SK-N-SH treated with all-trans-retinoic acid at 6 μM for 48 hours (cell line): ENCODE data around the gene LRRC43.

ENCODE experiments used
- ATAC-seq: fragments of 200-7000 bp; cut with Tn5 transposase; 3 replicates; pipeline ENCODE4 v1.9.1; 2020; ENCODE audit warnings: mild to moderate bottlenecking, moderate library complexity
- ARNTL ChIP-seq: fragments of 450-650 bp; formaldehyde crosslinking; IDR thresholded peaks from 2 replicates; pipeline ENCODE4 v1.5.0; 2020; ENCODE audit warnings: low read depth, mild to moderate bottlenecking, moderate library complexity, borderline replicate concordance
- BACH2 ChIP-seq: fragments of 250-450 bp; sonication (Bioruptor Pico); IDR thresholded peaks from 2 replicates; pipeline ENCODE4 v1.9.0; 2021; ENCODE audit warnings: mild to moderate bottlenecking, borderline replicate concordance
- CSDC2 ChIP-seq: fragments of 250-450 bp; sonication (Bioruptor Pico); IDR thresholded peaks from 2 replicates; pipeline ENCODE4 v1.5.0; 2020; ENCODE audit warnings: mild to moderate bottlenecking, moderate library complexity
- ESRRG ChIP-seq: fragments of 250-450 bp; sonication (Bioruptor Pico); IDR thresholded peaks from 2 replicates; pipeline ENCODE4 v1.6.1; 2021; ENCODE audit warnings: mild to moderate bottlenecking
- ISL1 ChIP-seq: fragments of 250-450 bp; sonication (Bioruptor Pico); IDR thresholded peaks from 2 replicates; pipeline ENCODE4 v2.1.2; 2022; ENCODE audit warnings: mild to moderate bottlenecking, moderate library complexity
- OSR1 ChIP-seq: fragments of 250-450 bp; sonication (Bioruptor Pico); IDR thresholded peaks from 2 replicates; pipeline ENCODE4 v1.8.0; 2022; ENCODE audit warnings: moderate library complexity, mild to moderate bottlenecking, inconsistent platforms
- PATZ1 ChIP-seq: fragments of 250-450 bp; sonication (Bioruptor Pico); IDR thresholded peaks from 2 replicates; pipeline ENCODE4 v1.8.0; 2020; ENCODE audit warnings: mild to moderate bottlenecking, moderate library complexity, borderline replicate concordance
- POU6F1 ChIP-seq: fragments of 250-450 bp; sonication (Bioruptor Pico); IDR thresholded peaks from 2 replicates; pipeline ENCODE4 v1.8.0; 2021; ENCODE audit warnings: low read depth, mild to moderate bottlenecking, moderate library complexity, borderline replicate concordance
- PPARA ChIP-seq: fragments of 250-450 bp; sonication (Bioruptor Pico); IDR thresholded peaks from 2 replicates; pipeline ENCODE4 v1.5.0; 2020; ENCODE audit warnings: mild to moderate bottlenecking, borderline replicate concordance
- RARB ChIP-seq: fragments of 250-450 bp; sonication (Bioruptor Pico); IDR thresholded peaks from 2 replicates; pipeline ENCODE4 v1.8.0; 2021; ENCODE audit warnings: mild to moderate bottlenecking, moderate library complexity
- SNAI2 ChIP-seq: fragments of 250-450 bp; sonication (Bioruptor Pico); IDR thresholded peaks from 2 replicates; pipeline ENCODE4 v1.5.0; 2020; ENCODE audit warnings: mild to moderate bottlenecking, moderate library complexity
- TCF4 ChIP-seq: fragments of 250-450 bp; sonication (Bioruptor Pico); IDR thresholded peaks from 2 replicates; pipeline ENCODE4 v1.8.0; 2021; ENCODE audit warnings: mild to moderate bottlenecking, moderate library complexity, borderline replicate concordance
- TOX ChIP-seq: fragments of 250-450 bp; sonication (Bioruptor Pico); IDR thresholded peaks from 2 replicates; pipeline ENCODE4 v1.8.0; 2021; ENCODE audit warnings: mild to moderate bottlenecking, moderate library complexity, borderline replicate concordance
- TSHZ2 ChIP-seq: fragments of 250-450 bp; sonication (Bioruptor Pico); IDR thresholded peaks from 2 replicates; pipeline ENCODE4 v1.5.0; 2020; ENCODE audit warnings: mild to moderate bottlenecking, moderate library complexity
- ZC3H10 ChIP-seq: fragments of 250-450 bp; sonication (Bioruptor Pico); IDR thresholded peaks from 2 replicates; pipeline ENCODE4 v1.5.1; 2021; ENCODE audit warnings: mild to moderate bottlenecking, moderate library complexity
- ZFP3 ChIP-seq: fragments of 250-450 bp; sonication (Bioruptor Pico); IDR thresholded peaks from 2 replicates; pipeline ENCODE4 v1.5.0; 2020; ENCODE audit warnings: mild to moderate bottlenecking, moderate library complexity
- ZFP30 ChIP-seq: fragments of 450-650 bp; formaldehyde crosslinking; IDR thresholded peaks from 2 replicates; pipeline ENCODE4 v1.5.0; 2022; ENCODE audit warnings: mild to moderate bottlenecking, moderate library complexity
- ZNF8 ChIP-seq: fragments of 450-650 bp; formaldehyde crosslinking; IDR thresholded peaks from 2 replicates; pipeline ENCODE4 v1.5.0; 2020; ENCODE audit warnings: mild to moderate bottlenecking, moderate library complexity
- TF ChIP-seq, protein P1 (sequence below): fragments of 250-450 bp; sonication (Bioruptor Pico); IDR thresholded peaks from 2 replicates; pipeline ENCODE4 v1.5.1; 2021; ENCODE audit warnings: mild to moderate bottlenecking, moderate library complexity
- TF ChIP-seq, protein P2 (sequence below): fragments of 250-450 bp; sonication (Bioruptor Pico); IDR thresholded peaks from 2 replicates; pipeline ENCODE4 v1.5.1; 2020; ENCODE audit warnings: low read depth, mild to moderate bottlenecking, moderate library complexity

Gene LRRC43

GRCh38 chr12:122206111-122206881 is 23.4 kb downstream of the LRRC43 start (continued):
- TF ChIP-seq, protein P1, sequence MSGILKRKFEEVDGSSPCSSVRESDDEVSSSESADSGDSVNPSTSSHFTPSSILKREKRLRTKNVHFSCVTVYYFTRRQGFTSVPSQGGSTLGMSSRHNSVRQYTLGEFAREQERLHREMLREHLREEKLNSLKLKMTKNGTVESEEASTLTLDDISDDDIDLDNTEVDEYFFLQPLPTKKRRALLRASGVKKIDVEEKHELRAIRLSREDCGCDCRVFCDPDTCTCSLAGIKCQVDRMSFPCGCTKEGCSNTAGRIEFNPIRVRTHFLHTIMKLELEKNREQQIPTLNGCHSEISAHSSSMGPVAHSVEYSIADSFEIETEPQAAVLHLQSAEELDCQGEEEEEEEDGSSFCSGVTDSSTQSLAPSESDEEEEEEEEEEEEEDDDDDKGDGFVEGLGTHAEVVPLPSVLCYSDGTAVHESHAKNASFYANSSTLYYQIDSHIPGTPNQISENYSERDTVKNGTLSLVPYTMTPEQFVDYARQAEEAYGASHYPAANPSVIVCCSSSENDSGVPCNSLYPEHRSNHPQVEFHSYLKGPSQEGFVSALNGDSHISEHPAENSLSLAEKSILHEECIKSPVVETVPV (CRISPR knock-in tag): no peak
- TF ChIP-seq ZFP30: no peak

DNA sequence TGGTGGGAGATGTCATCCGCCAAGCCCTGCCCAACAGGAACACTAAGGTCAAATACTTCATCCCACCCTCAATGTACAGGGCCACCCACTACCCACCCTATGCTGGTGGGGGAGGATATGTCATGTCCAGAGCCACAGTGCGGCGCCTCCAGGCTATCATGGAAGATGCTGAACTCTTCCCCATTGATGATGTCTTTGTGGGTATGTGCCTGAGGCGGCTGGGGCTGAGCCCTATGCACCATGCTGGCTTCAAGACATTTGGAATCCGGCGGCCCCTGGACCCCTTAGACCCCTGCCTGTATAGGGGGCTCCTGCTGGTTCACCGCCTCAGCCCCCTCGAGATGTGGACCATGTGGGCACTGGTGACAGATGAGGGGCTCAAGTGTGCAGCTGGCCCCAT is 24.1 kb downstream of the LRRC43 start:
- no peak for TF ChIP-seq TCF4
- TF ChIP-seq ZC3H10 (CRISPR knock-in tag): no peak
- no peak for TF ChIP-seq OSR1 (CRISPR knock-in tag)
- no peak for TF ChIP-seq CSDC2
- no peak for ATAC-seq

DNA sequence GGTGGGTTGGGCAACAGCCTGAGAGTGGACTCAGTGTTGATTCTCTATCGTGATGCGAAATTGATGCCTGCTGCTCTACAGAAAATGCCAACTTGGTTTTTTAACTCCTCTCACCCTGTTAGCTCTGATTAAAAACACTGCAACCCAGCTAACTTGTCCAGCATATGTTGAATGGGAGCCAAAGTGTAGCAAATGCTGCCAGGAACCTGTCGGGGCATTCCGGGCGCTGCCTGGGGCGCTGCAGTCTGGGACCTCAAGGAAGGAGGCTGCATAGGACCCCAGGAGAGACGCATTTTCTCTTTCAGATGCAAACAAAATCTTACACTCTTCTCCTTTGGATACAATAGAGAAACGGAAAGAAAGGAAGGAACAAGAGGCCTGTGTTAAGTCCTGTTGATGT is 24.5 kb downstream of the LRRC43 start:
- TF ChIP-seq POU6F1 (CRISPR knock-in tag) (no peak), BACH2 (CRISPR knock-in tag) (no peak), PATZ1 (CRISPR knock-in tag) (no peak), RARB (CRISPR knock-in tag) (no peak), ESRRG (no peak), TSHZ2 (CRISPR knock-in tag) (no peak), ZFP3 (no peak), TCF4 (no peak), CSDC2 (no peak), ZC3H10 (CRISPR knock-in tag) (no peak), ZNF8 (CRISPR knock-in tag) (no peak), SNAI2 (CRISPR knock-in tag) (no peak), PPARA (CRISPR knock-in tag) (no peak), TOX (CRISPR knock-in tag) (no peak), ARNTL (CRISPR knock-in tag) (no peak), ISL1 (CRISPR knock-in tag) (no peak), ZFP30 (no peak)
- TF ChIP-seq, protein P1 (CRISPR knock-in tag): no peak
- TF ChIP-seq, protein P2, sequence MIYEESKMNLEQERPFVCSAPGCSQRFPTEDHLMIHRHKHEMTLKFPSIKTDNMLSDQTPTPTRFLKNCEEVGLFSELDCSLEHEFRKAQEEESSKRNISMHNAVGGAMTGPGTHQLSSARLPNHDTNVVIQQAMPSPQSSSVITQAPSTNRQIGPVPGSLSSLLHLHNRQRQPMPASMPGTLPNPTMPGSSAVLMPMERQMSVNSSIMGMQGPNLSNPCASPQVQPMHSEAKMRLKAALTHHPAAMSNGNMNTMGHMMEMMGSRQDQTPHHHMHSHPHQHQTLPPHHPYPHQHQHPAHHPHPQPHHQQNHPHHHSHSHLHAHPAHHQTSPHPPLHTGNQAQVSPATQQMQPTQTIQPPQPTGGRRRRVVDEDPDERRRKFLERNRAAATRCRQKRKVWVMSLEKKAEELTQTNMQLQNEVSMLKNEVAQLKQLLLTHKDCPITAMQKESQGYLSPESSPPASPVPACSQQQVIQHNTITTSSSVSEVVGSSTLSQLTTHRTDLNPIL (CRISPR knock-in tag): no peak
- TF ChIP-seq, all 23 proteins: peak for 0
- ATAC-seq: no peak
